ENCODE results near the gene GPRIN1.

GPRIN1 gene

DNA sequence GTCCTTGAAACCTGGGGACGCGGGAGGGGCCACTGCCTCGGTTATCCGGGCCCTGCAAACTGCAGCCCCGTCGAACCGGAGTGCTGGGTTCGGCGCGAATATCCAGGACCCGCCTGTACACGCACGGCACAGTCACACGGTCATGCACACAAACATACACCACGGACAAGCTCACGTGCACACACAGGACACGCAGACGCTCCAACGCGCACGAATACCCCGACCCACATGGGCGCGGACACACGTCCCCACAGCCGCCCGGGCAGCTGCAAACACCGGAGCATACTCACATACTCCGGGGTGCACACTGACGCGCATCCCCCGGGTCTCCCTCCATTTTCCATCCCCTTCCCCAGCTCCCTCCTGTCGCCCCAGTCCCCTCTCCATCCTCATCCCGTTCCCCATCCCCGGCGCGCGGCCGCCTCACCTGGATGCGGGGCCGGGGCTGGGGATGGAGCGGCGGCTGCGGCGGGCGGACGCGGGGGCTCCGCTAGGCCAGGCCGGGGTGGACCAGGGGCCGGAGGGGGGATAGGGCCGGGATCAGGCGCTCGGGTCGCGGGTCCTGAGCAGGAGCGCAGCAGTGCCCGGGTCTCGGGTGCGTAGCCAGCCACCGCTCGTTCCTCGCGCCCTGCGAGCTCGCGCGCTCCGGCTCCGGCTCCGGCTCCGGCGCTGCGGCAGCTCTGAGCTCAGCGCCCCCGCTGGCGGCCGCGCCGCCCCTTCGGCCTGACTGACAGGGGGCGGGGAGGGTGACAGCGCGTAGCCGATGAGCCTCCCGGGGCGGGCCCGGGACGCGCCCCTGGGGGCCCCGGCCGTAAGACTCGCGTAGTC lies 20.1 kb upstream of the GPRIN1 start, which contains the start of the genes EIF4E1B and SNCB:
EIF4E1B (plus strand) TSS at position 823 of the 828 bp plus-strand sequence. CDS start 12,113 bp downstream, outside the sequence.
SNCB (minus strand) TSS at position 682 of the 828 bp plus-strand sequence. CDS start 880 bp downstream, outside the sequence.
- H3K4me3 ChIP-seq (replicated peaks; ENCODE audit: insufficient read depth, low read length) = no peak within 1 kb of the TSS
- peaks cover 57% of the 10 kb centered on the region for H3K27me3 ChIP-seq (ENCODE audit: insufficient read depth, poor library complexity, severe bottlenecking)
- no peak for DNase-seq (ENCODE audit: low read depth in 1 of 2, low spot score in 1 of 2)
- TF ChIP-seq, protein P1, sequence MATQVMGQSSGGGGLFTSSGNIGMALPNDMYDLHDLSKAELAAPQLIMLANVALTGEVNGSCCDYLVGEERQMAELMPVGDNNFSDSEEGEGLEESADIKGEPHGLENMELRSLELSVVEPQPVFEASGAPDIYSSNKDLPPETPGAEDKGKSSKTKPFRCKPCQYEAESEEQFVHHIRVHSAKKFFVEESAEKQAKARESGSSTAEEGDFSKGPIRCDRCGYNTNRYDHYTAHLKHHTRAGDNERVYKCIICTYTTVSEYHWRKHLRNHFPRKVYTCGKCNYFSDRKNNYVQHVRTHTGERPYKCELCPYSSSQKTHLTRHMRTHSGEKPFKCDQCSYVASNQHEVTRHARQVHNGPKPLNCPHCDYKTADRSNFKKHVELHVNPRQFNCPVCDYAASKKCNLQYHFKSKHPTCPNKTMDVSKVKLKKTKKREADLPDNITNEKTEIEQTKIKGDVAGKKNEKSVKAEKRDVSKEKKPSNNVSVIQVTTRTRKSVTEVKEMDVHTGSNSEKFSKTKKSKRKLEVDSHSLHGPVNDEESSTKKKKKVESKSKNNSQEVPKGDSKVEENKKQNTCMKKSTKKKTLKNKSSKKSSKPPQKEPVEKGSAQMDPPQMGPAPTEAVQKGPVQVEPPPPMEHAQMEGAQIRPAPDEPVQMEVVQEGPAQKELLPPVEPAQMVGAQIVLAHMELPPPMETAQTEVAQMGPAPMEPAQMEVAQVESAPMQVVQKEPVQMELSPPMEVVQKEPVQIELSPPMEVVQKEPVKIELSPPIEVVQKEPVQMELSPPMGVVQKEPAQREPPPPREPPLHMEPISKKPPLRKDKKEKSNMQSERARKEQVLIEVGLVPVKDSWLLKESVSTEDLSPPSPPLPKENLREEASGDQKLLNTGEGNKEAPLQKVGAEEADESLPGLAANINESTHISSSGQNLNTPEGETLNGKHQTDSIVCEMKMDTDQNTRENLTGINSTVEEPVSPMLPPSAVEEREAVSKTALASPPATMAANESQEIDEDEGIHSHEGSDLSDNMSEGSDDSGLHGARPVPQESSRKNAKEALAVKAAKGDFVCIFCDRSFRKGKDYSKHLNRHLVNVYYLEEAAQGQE (IDR thresholded peaks at IDR 0.05; ENCODE audit: insufficient replicate concordance, low read depth) = no peak
- TF ChIP-seq, protein P2, sequence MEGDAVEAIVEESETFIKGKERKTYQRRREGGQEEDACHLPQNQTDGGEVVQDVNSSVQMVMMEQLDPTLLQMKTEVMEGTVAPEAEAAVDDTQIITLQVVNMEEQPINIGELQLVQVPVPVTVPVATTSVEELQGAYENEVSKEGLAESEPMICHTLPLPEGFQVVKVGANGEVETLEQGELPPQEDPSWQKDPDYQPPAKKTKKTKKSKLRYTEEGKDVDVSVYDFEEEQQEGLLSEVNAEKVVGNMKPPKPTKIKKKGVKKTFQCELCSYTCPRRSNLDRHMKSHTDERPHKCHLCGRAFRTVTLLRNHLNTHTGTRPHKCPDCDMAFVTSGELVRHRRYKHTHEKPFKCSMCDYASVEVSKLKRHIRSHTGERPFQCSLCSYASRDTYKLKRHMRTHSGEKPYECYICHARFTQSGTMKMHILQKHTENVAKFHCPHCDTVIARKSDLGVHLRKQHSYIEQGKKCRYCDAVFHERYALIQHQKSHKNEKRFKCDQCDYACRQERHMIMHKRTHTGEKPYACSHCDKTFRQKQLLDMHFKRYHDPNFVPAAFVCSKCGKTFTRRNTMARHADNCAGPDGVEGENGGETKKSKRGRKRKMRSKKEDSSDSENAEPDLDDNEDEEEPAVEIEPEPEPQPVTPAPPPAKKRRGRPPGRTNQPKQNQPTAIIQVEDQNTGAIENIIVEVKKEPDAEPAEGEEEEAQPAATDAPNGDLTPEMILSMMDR (IDR thresholded peaks at IDR 0.05; ENCODE audit: insufficient read depth, low read length) = no peak
- TF ChIP-seq SPI1 (IDR thresholded peaks at IDR 0.05; ENCODE audit: borderline replicate concordance, low read depth) (no peak), POLR2AphosphoS5 (IDR thresholded peaks at IDR 0.05; ENCODE audit: low read depth) (no peak), GABPA (IDR thresholded peaks at IDR 0.05; ENCODE audit: low read depth) (no peak)
- H3K27ac ChIP-seq (replicated peaks) = no peak within 1 kb of the TSS

DNA sequence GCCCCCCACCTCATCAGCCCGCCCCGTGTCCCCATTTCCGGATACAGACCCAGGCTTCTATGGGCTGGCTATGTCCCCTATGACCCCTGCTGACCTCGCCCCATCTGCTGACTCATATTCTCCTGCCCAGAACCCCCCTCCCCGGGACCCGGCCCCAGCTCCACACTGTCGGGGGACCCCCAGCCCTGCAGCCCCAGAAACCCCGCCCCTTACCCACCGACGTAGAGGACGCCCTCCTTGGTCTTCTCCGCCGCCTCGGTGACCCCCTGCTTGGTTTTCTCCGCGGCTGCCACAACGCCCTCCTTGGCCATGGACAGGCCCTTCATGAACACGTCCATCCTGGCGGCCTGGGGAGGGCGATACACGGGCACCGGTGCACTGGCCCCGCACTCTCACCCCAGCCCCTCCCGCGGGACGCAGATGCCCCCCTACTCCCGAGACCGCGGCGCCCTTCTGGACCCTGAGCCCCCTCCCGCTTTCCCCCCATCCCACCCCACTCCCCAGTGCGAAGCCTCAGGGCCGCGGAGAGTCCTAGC lies 19.4 kb upstream of the GPRIN1 start:
- no peak for DNase-seq (ENCODE audit: low read depth in 1 of 2, low spot score in 1 of 2)
- H3K4me3 ChIP-seq (replicated peaks; ENCODE audit: insufficient read depth, low read length) = no peak overlapping the region
- no peak overlapping the region for H3K27ac ChIP-seq (replicated peaks)
- TF ChIP-seq, protein P2 (IDR thresholded peaks at IDR 0.05; ENCODE audit: insufficient read depth, low read length) = no peak
- TF ChIP-seq SPI1 (IDR thresholded peaks at IDR 0.05; ENCODE audit: borderline replicate concordance, low read depth) (no peak), GABPA (IDR thresholded peaks at IDR 0.05; ENCODE audit: low read depth) (no peak), POLR2AphosphoS5 (IDR thresholded peaks at IDR 0.05; ENCODE audit: low read depth) (no peak)
- TF ChIP-seq, protein P1 (IDR thresholded peaks at IDR 0.05; ENCODE audit: insufficient replicate concordance, low read depth) = no peak
- peaks cover 55% of the 10 kb centered on the region for H3K27me3 ChIP-seq (ENCODE audit: insufficient read depth, poor library complexity, severe bottlenecking)

DNA sequence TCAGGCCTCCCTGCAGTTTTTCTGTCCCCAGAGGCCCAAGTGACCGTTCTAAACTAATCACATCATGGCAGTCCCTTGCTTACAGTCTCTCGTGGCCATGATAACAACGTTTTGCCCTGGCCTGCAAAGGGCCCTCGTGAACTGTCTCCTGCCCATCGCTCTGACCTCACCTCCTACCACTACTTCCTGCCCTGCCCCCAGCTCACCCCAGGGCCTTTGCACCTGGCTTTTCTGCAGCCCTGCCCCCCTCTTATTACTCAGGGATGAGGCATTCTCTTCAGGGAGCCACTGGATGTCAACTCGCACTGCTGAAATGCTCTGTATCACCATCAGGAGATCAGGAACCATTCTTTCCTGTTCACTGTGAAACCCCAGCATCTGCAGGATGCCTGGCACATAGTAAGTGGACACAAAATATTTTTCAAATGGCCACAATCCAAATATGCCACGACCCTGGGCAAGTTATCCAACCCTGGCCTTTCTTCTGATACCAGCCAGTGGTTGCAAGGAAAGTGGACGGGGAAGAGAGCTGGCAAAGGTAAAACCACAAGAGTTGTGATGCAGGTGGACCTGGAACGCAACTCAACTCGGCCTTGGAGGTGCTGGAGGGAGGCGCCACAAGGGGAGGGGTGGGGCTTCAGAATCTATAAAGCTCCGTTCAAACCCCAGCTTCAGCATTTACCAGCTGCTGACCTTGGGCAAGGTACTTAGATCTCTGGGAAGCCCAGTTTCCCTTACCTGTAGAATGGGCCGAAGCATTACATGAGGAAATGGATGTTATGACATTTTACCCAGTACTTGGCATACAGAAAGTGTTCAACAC lies 18.7 kb upstream of the GPRIN1 start:
- no peak overlapping the region for H3K4me3 ChIP-seq (replicated peaks; ENCODE audit: insufficient read depth, low read length)
- peaks cover 56% of the 10 kb centered on the region for H3K27me3 ChIP-seq (ENCODE audit: insufficient read depth, poor library complexity, severe bottlenecking)

More for the DNA sequence above, 18.7 kb upstream of the GPRIN1 start:
- TF ChIP-seq, protein P1 (IDR thresholded peaks at IDR 0.05; ENCODE audit: insufficient replicate concordance, low read depth) = no peak
- no peak for TF ChIP-seq GABPA (IDR thresholded peaks at IDR 0.05; ENCODE audit: low read depth)
- no peak for TF ChIP-seq SPI1 (IDR thresholded peaks at IDR 0.05; ENCODE audit: borderline replicate concordance, low read depth)
- TF ChIP-seq, protein P2 (IDR thresholded peaks at IDR 0.05; ENCODE audit: insufficient read depth, low read length) = no peak
- TF ChIP-seq POLR2AphosphoS5 (IDR thresholded peaks at IDR 0.05; ENCODE audit: low read depth) = no peak
- no peak for DNase-seq (ENCODE audit: low read depth in 1 of 2, low spot score in 1 of 2)
- no peak overlapping the region for H3K27ac ChIP-seq (replicated peaks)

Data from HL-60 (cell line).